ENCODE measurements around the gene PKIG.

DNA sequence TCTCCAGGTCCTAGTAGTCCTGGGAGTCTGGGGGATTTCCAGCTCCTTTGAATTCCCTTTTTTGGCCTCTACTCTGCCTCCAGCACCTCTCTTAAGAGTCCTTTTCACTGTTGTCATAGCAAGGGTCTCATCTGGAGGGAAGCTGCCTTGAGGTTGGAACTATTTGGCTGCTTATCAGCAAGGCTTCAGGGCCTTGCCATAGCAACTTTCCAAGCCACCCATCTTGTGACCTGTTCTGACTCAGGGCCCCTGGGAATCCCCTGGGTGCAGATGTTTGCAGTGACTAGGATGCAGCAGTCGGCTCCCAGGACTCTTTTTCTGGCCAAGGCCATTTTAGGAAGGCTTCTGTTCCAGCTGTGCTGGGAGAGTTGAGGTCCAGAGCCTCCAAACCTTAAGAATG, 12.4 kb downstream of the PKIG start:
- TF ChIP-seq CTCF (IDR thresholded peaks at IDR 0.05) (no peak), POLR2A (IDR thresholded peaks at IDR 0.05) (no peak)

All from body of pancreas (tissue), 4 donors.